Measurements from ENCODE around the gene PLXND1.

DNA sequence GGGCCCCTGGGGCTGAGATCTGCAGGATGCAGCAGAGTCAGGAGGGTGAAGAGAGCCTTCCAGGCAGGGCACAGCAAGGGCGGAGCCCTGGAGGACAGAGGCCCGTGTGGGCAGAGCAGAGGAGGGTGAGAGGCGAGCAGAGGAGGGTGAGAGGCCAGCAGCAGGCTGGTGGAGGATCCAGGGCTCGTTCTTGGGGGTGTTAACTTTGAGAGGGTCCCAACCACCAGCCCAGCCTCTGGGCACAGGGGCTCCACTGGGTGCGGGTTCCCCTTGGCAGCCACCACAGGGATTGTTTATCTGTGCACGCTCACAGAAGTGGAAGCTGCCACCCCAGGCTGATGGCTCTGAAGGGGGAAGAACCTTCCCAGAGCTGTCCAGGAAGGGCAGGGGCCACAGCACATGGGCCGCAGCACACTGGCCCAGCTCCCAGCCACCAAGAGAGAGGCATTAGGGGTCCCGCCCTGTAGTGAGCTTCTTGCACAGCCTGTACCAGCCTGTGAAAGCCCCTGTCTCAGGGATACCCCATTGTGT lies 9.3 kb upstream of the PLXND1 start:
- no peak for TF ChIP-seq CTCF (IDR thresholded peaks at IDR 0.05)
- TF ChIP-seq EZH2 (IDR thresholded peaks at IDR 0.05) = no peak
- no peak for TF ChIP-seq EZH2phosphoT487 (IDR thresholded peaks at IDR 0.05)

Measured in neural progenitor cell (in vitro differentiated cells).